A549 (cell line): ENCODE results near the gene STOML3. TPM values are rescaled to one million over a fixed set of nuclear protein-coding genes. Genes with fewer than 3 reads are reported as not detected.

Experiments used
- ATAC-seq, 2 experiments: fragments of 200-7000 bp in 1 of 2; fragments of >200 bp in 1 of 2; cut with Nextera tagmentation in 1 of 2; cut with Tn5 transposase in 1 of 2; 3 replicates each; pipeline versions ENCODE4 v1.8.0 to v1.9.1; 2018 to 2020; ENCODE audit warnings: mild to moderate bottlenecking in 1 of 2, moderate library complexity in 1 of 2
- CTCF ChIA-PET: fragments of 300-600 bp; sonication (Branson Sonifier 250); formaldehyde crosslinking; extraction: SDS; loops from one replicate; lab custom pipeline; 2021; ENCODE audit warnings: antibody characterized with exemption, inconsistent platforms; lab: Yijun Ruan, JAX
- POLR2A ChIA-PET: fragments of 350-600 bp; formaldehyde crosslinking; extraction: SDS; loops from one replicate; lab custom pipeline; 2021; ENCODE audit warnings: antibody characterized with exemption, inconsistent platforms; lab: Yijun Ruan, JAX
- DNase-seq, 2 experiments: peaks; one replicate each; pipeline versions ENCODE4 v3.0.0 to v3.0.0-alpha.2; 2011 to 2016; ENCODE audit warnings: low read depth in 1 of 2, low spot score in 1 of 2
- FAIRE-seq: peaks from 2 replicates; lab custom pipeline; 2011; peaks lifted over from hg19 to GRCh38; lab: Jason Lieb, UNC
- H3K27ac ChIP-seq, 2 experiments: fragments of >200 bp; sonication (Bioruptor Twin); formaldehyde crosslinking; 3 replicates each; pipeline ENCODE4 v1.5.1; 2016 to 2017
- H3K4me1 ChIP-seq: fragments of >200 bp; sonication (Bioruptor Twin); formaldehyde crosslinking; 3 replicates; pipeline ENCODE4 v1.6.1; 2016
- H3K4me2 ChIP-seq: fragments of >200 bp; sonication (Bioruptor Twin); formaldehyde crosslinking; 3 replicates; pipeline ENCODE4 v1.6.1; 2016
- H3K4me3 ChIP-seq: fragments of >200 bp; sonication (Bioruptor Twin); formaldehyde crosslinking; 3 replicates; pipeline ENCODE4 v1.5.1; 2016
- H3K9me3 ChIP-seq: fragments of >200 bp; sonication (Bioruptor Twin); formaldehyde crosslinking; 3 replicates; pipeline ENCODE4 v1.6.1; 2016
- BCL3 ChIP-seq: fragments of >200 bp; sonication (Bioruptor Twin); formaldehyde crosslinking; IDR thresholded peaks from 3 replicates; pipeline ENCODE4 v1.6.1; 2016
- CBX2 ChIP-seq: fragments of 200-600 bp; sonication (generic); IDR thresholded peaks from 2 replicates; pipeline ENCODE4 v1.6.1; 2016; ENCODE audit warnings: low read depth, mild to moderate bottlenecking, borderline replicate concordance
- CBX8 ChIP-seq: fragments of 200-600 bp; sonication (generic); IDR thresholded peaks from 2 replicates; pipeline ENCODE4 v1.6.1; 2016
- CEBPB ChIP-seq, 2 experiments: fragments of >200 bp in 1 of 2; sonication (Bioruptor Twin) in 1 of 2; formaldehyde crosslinking in 1 of 2; IDR thresholded peaks; 2 replicates each; pipeline ENCODE4 v1.6.1; 2012 to 2016
- CHD2 ChIP-seq: fragments of 150-350 bp; IDR thresholded peaks from 2 replicates; pipeline ENCODE4 v1.6.1; 2014; ENCODE audit warnings: low read length; ENCODE audit not compliant: partially characterized antibody
- EP300 ChIP-seq, 2 experiments: fragments of >200 bp; sonication (Bioruptor Twin); formaldehyde crosslinking; IDR thresholded peaks; 2 replicates in 1 of 2; 3 replicates in 1 of 2; pipeline ENCODE4 v1.6.1; 2016 to 2017
- FOSB ChIP-seq: fragments of 250-450 bp; sonication (Bioruptor Pico); IDR thresholded peaks from 2 replicates; pipeline ENCODE4 v1.5.0; 2020; ENCODE audit warnings: mild to moderate bottlenecking, moderate library complexity
- FOSL2 ChIP-seq, 2 experiments: fragments of 450-650 bp in 1 of 2; fragments of >200 bp in 1 of 2; sonication (Bioruptor Twin) in 1 of 2; formaldehyde crosslinking; IDR thresholded peaks; 2 replicates each; pipeline versions ENCODE4 v1.5.0 to v1.6.1; 2016 to 2020; ENCODE audit warnings: mild to moderate bottlenecking in 1 of 2, moderate library complexity in 1 of 2
- FOXS1 ChIP-seq: fragments of 250-450 bp; sonication (Bioruptor Pico); IDR thresholded peaks from 2 replicates; pipeline ENCODE4 v1.5.0; 2020; ENCODE audit warnings: mild to moderate bottlenecking, moderate library complexity
- HDAC2 ChIP-seq: fragments of 200-600 bp; sonication (generic); IDR thresholded peaks from 2 replicates; pipeline ENCODE4 v1.6.1; 2016
- HEYL ChIP-seq: fragments of 250-450 bp; sonication (Bioruptor Pico); IDR thresholded peaks from 2 replicates; pipeline ENCODE4 v1.8.0; 2021; ENCODE audit warnings: mild to moderate bottlenecking, moderate library complexity
- HOXA7 ChIP-seq: fragments of 250-450 bp; sonication (Bioruptor Pico); IDR thresholded peaks from 2 replicates; pipeline ENCODE4 v1.5.0; 2020; ENCODE audit warnings: mild to moderate bottlenecking, moderate library complexity
- HOXB13 ChIP-seq: fragments of 250-450 bp; sonication (Bioruptor Pico); IDR thresholded peaks from 2 replicates; pipeline ENCODE4 v1.5.0; 2020; ENCODE audit warnings: low read depth, mild to moderate bottlenecking, moderate library complexity
- JUN ChIP-seq, 2 experiments: fragments of >200 bp; sonication (Bioruptor Twin); formaldehyde crosslinking; IDR thresholded peaks; 2 replicates in 1 of 2; 3 replicates in 1 of 2; pipeline ENCODE4 v1.6.1; 2016 to 2017
- JUNB ChIP-seq: fragments of >200 bp; sonication (Bioruptor Twin); formaldehyde crosslinking; IDR thresholded peaks from 2 replicates; pipeline ENCODE4 v1.6.1; 2016
- MAFK ChIP-seq: fragments of 450-650 bp; IDR thresholded peaks from 2 replicates; pipeline ENCODE4 v1.6.1; 2014; ENCODE audit not compliant: partially characterized antibody
- NFE2L2 ChIP-seq: fragments of 150-350 bp; conservative IDR thresholded peaks from 2 replicates; pipeline ENCODE4 v1.6.1; 2014; ENCODE audit warnings: low read length
- NPAS2 ChIP-seq: fragments of 250-450 bp; sonication (Bioruptor Pico); IDR thresholded peaks from 2 replicates; pipeline ENCODE4 v1.8.0; 2022; ENCODE audit warnings: mild to moderate bottlenecking, moderate library complexity, borderline replicate concordance
- PHF8 ChIP-seq: fragments of 200-600 bp; sonication (generic); IDR thresholded peaks from 2 replicates; pipeline ENCODE4 v1.6.1; 2016; ENCODE audit warnings: low read depth, mild to moderate bottlenecking, antibody characterized with exemption, moderate library complexity, borderline replicate concordance
- POLR2AphosphoS2 ChIP-seq: conservative IDR thresholded peaks from 2 replicates; pipeline ENCODE4 v1.6.1; 2012; ENCODE audit warnings: low read length, improper control_type of control experiment, inconsistent platforms
- RAD21 ChIP-seq, 2 experiments: fragments of >200 bp in 1 of 2; sonication (Bioruptor Twin) in 1 of 2; formaldehyde crosslinking in 1 of 2; IDR thresholded peaks in 1 of 2; conservative IDR thresholded peaks in 1 of 2; 2 replicates in 1 of 2; 3 replicates in 1 of 2; pipeline ENCODE4 v1.6.1; 2012 to 2018; ENCODE audit warnings: inconsistent platforms in 1 of 2
- RARB ChIP-seq: fragments of 250-450 bp; sonication (Bioruptor Pico); IDR thresholded peaks from 2 replicates; pipeline ENCODE4 v1.8.0; 2021; ENCODE audit warnings: mild to moderate bottlenecking, moderate library complexity
- RCOR1 ChIP-seq: fragments of 150-350 bp; IDR thresholded peaks from 2 replicates; pipeline ENCODE4 v1.6.1; 2014; ENCODE audit warnings: antibody characterized with exemption, low read length, low read depth
- RNF2 ChIP-seq: fragments of 200-600 bp; sonication (generic); IDR thresholded peaks from 2 replicates; pipeline ENCODE4 v1.6.1; 2016; ENCODE audit warnings: low read depth, mild to moderate bottlenecking, antibody characterized with exemption, moderate library complexity, borderline replicate concordance
- TFCP2L1 ChIP-seq: fragments of 250-450 bp; sonication (Bioruptor Pico); IDR thresholded peaks from 2 replicates; pipeline ENCODE4 v1.5.0; 2021; ENCODE audit warnings: mild to moderate bottlenecking
- TP53 ChIP-seq: fragments of 250-450 bp; sonication (Bioruptor Pico); IDR thresholded peaks from 2 replicates; pipeline ENCODE4 v1.5.0; 2021; ENCODE audit warnings: mild to moderate bottlenecking, moderate library complexity
- ZC3H11A ChIP-seq: fragments of 450-650 bp; IDR thresholded peaks from 2 replicates; pipeline ENCODE4 v1.6.1; 2014; ENCODE audit warnings: antibody characterized with exemption, mild to moderate bottlenecking
- ZFP36 ChIP-seq: fragments of 450-650 bp; IDR thresholded peaks from 2 replicates; pipeline ENCODE4 v1.6.1; 2014; ENCODE audit warnings: borderline replicate concordance; ENCODE audit not compliant: partially characterized antibody
- ZNF302 ChIP-seq: fragments of 250-450 bp; sonication (Bioruptor Pico); IDR thresholded peaks from 2 replicates; pipeline ENCODE4 v1.9.0; 2021; ENCODE audit warnings: inconsistent platforms, mild to moderate bottlenecking, moderate library complexity
- WGBS: methylation state at CpG from one replicate; pipeline ENCODE4 v1.1.6; 2017; ENCODE audit errors: missing lambda C conversion rate; 5-methylcytosine and 5-hydroxymethylcytosine counted together
- polyA plus RNA-seq, 4 experiments: library from polyadenylated mRNA; depleted of rRNA in 3 of 4; stranded (reverse); fragments of >200 nt; fragmentation: RNase III in 1 of 4; extraction: RNeasy Plus Mini Kit Qiagen cat#74134 plus additional on column Dnase treatment in 1 of 4; gene quantifications; 2 replicates in 3 of 4; 3 replicates in 1 of 4; pipeline ENCODE4 v1.2.3, GENCODE V29; 2011 to 2017
- TF ChIP-seq, protein P1 (sequence below): IDR thresholded peaks from 2 replicates; pipeline ENCODE4 v1.6.1; 2012
- TF ChIP-seq, protein P2 (sequence below): fragments of 250-450 bp; sonication (Bioruptor Pico); IDR thresholded peaks from 2 replicates; pipeline ENCODE4 v1.5.0; 2021; ENCODE audit warnings: mild to moderate bottlenecking, moderate library complexity, borderline replicate concordance
- TF ChIP-seq, protein P3 (sequence below): fragments of >200 bp; sonication (Bioruptor Twin); formaldehyde crosslinking; IDR thresholded peaks from 2 replicates; pipeline ENCODE4 v1.6.1; 2016

STOML3 gene
- polyA plus RNA-seq, 2 of the 4 experiments (the other 2 are of a cell fraction), result not detected

DNA sequence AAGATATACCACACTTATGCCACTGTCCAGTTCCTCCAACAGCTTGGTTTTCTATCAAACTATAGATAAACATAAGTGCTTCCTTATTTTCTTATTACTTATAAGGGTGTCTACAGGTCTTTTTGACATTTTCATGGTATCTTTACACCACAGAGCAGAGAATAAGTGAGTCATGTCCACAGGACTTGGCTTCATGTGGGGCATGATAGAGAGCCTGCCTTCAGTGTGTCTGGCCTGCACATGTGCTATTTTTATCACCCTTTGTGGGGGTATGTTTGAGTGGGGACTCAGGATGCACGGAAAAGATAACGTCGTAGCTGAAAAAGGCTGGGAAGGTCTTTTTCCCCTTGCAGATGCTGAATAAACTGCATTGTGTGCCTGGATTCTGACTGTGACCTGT lies 8.1 kb upstream of the STOML3 start:
- FAIRE-seq (no peak), ATAC-seq (no peak)
- Histone ChIP-seq H3K4me1 (no peaks in the 10 kb centered on the region), H3K4me2 (no peak overlapping the region)
- no peak for TF ChIP-seq RARB
- TF ChIP-seq ZNF302, result no peak
- TF ChIP-seq RCOR1, result no peak
- no peak for TF ChIP-seq BCL3
- TF ChIP-seq CHD2, result no peak
- TF ChIP-seq EP300 (IDR thresholded peaks at IDR 0.05), result no peak
- TF ChIP-seq FOSB (CRISPR knock-in tag), result no peak
- no peak for TF ChIP-seq TFCP2L1
- TF ChIP-seq NFE2L2, result no peak
- no peak for TF ChIP-seq JUN (IDR thresholded peaks at IDR 0.05)
- TF ChIP-seq TP53 (CRISPR knock-in tag), result no peak
- no peak for TF ChIP-seq CEBPB (IDR thresholded peaks at IDR 0.05)
- no peak for TF ChIP-seq MAFK
- no peak for TF ChIP-seq RNF2
- no peak for TF ChIP-seq NPAS2 (CRISPR knock-in tag)
- no peak for TF ChIP-seq HOXA7 (CRISPR knock-in tag)
- TF ChIP-seq, all 56 proteins: peak for 0
- no peak overlapping the region for H3K27ac ChIP-seq
- H3K4me3 ChIP-seq, result no peak overlapping the region
- WGBS, result 61% methylated on average over 3 of the region's 3 CpGs
- no peak for DNase-seq
- H3K9me3 ChIP-seq, result no peaks in the 10 kb centered on the region
- ChIA-PET POLR2A (no interaction called here), CTCF (no interaction called here)

- no peak for FAIRE-seq
- 36% methylated on average over 4 of the region's 4 CpGs for WGBS
Observed at GRCh38 chr13:38993381-38993780, 2.8 kb upstream of the STOML3 start.

GRCh38 chr13:38981096-38981495 lies 9.5 kb downstream of the STOML3 start:
- WGBS, result 35% methylated on average over 2 of the region's 2 CpGs
- H3K9me3 ChIP-seq, result no peaks in the 10 kb centered on the region
- H3K4me3 ChIP-seq, result no peak overlapping the region
- H3K27ac ChIP-seq, result no peak overlapping the region
- TF ChIP-seq, protein P1, sequence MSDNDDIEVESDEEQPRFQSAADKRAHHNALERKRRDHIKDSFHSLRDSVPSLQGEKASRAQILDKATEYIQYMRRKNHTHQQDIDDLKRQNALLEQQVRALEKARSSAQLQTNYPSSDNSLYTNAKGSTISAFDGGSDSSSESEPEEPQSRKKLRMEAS, result no peak
- TF ChIP-seq FOXS1 (no peak), RAD21 (conservative IDR thresholded peaks at IDR 0.05 in 1 of 2, IDR thresholded peaks at IDR 0.05 in 1 of 2) (no peak), HDAC2 (no peak), CBX2 (no peak)
- TF ChIP-seq, protein P2, sequence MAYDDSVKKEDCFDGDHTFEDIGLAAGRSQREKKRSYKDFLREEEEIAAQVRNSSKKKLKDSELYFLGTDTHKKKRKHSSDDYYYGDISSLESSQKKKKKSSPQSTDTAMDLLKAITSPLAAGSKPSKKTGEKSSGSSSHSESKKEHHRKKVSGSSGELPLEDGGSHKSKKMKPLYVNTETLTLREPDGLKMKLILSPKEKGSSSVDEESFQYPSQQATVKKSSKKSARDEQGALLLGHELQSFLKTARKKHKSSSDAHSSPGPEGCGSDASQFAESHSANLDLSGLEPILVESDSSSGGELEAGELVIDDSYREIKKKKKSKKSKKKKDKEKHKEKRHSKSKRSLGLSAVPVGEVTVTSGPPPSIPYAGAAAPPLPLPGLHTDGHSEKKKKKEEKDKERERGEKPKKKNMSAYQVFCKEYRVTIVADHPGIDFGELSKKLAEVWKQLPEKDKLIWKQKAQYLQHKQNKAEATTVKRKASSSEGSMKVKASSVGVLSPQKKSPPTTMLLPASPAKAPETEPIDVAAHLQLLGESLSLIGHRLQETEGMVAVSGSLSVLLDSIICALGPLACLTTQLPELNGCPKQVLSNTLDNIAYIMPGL, result no peak
- H3K4me2 ChIP-seq, result no peak overlapping the region
- no peak for FAIRE-seq
- DNase-seq, result no peak
- ATAC-seq, result no peak
- ChIA-PET CTCF (interaction anchor here (0.7 kb wide), 1 partner anchor 10 kb away, joined by 3 read pairs; no protein-coding TSS in a partner anchor), POLR2A (no interaction called here)
- no peaks in the 10 kb centered on the region for H3K4me1 ChIP-seq

More at GRCh38 chr13:38993381-38993780, 2.8 kb upstream of the STOML3 start:
- Histone ChIP-seq H3K27ac (no peak overlapping the region), H3K4me3 (no peak overlapping the region), H3K4me1 (no peaks in the 10 kb centered on the region), H3K9me3 (no peaks in the 10 kb centered on the region), H3K4me2 (no peak overlapping the region)
- POLR2A ChIA-PET, result no interaction called here
- CTCF ChIA-PET, result interaction anchor here (1.3 kb wide), 1 partner anchor 23 kb away, joined by 4 read pairs; no protein-coding TSS in a partner anchor
- ATAC-seq, result no peak
- DNase-seq, result no peak
- TF ChIP-seq JUNB (no peak), MAFK (no peak), CBX8 (no peak), POLR2AphosphoS2 (no peak), PHF8 (no peak), HEYL (no peak), RNF2 (no peak), TP53 (CRISPR knock-in tag) (no peak), ZFP36 (no peak), ZC3H11A (no peak), HOXB13 (no peak), HDAC2 (no peak), FOSL2 (IDR thresholded peaks at IDR 0.05) (no peak), FOSL2 (CRISPR knock-in tag; IDR thresholded peaks at IDR 0.05) (no peak), CHD2 (no peak)
- TF ChIP-seq, protein P1, result no peak
- TF ChIP-seq, protein P3, sequence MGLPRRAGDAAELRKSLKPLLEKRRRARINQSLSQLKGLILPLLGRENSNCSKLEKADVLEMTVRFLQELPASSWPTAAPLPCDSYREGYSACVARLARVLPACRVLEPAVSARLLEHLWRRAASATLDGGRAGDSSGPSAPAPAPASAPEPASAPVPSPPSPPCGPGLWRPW, result no peak
